ENCODE data around the gene UROC1. TPM values are rescaled to one million over a fixed set of nuclear protein-coding genes. Genes with fewer than 3 reads are reported as not detected.
A peak's percentile ranks its signal among the peaks of the same experiment; 100 is the strongest.

Gene UROC1
- total RNA-seq, 1 experiment from 2014 or later = not detected

DNA sequence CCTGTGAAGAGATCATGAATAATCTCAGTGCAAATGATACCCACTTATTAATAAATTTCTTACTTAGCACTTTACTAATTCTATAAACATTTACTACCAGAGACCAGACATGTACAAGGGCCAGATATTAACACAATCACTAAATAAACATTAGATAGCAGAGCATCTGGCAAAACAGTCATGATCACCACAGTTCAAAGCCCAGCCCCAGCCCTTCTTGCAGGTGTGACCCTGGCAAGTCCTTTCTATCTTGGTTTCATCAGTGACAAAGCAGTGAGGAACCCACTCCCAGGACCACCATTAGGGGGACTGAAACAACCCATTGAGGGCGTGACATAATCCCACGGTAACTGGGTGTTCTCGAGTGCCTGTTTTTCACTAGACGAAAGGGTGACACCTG, 53.5 kb downstream of the UROC1 start:
- CTCF ChIA-PET = interaction anchor here (1.0 kb wide), 1 partner anchor 12 kb away, joined by 3 read pairs; no protein-coding TSS in a partner anchor

GRCh38 chr3:126463521-126463920, 54.1 kb downstream of the UROC1 start:
- no TSS peak for BruUV-seq (replicated peaks)
- no peak overlapping the region for H3K4me3 Mint-ChIP-seq (ENCODE audit: unreplicated experiment)
- DNase-seq (ENCODE audit: unreplicated experiment) = no peak
- CTCF ChIA-PET = interaction anchor here (1.0 kb wide), 1 partner anchor 12 kb away, joined by 3 read pairs; no protein-coding TSS in a partner anchor
- TF ChIP-seq, protein P1, sequence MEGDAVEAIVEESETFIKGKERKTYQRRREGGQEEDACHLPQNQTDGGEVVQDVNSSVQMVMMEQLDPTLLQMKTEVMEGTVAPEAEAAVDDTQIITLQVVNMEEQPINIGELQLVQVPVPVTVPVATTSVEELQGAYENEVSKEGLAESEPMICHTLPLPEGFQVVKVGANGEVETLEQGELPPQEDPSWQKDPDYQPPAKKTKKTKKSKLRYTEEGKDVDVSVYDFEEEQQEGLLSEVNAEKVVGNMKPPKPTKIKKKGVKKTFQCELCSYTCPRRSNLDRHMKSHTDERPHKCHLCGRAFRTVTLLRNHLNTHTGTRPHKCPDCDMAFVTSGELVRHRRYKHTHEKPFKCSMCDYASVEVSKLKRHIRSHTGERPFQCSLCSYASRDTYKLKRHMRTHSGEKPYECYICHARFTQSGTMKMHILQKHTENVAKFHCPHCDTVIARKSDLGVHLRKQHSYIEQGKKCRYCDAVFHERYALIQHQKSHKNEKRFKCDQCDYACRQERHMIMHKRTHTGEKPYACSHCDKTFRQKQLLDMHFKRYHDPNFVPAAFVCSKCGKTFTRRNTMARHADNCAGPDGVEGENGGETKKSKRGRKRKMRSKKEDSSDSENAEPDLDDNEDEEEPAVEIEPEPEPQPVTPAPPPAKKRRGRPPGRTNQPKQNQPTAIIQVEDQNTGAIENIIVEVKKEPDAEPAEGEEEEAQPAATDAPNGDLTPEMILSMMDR (IDR thresholded peaks at IDR 0.05; ENCODE audit: unreplicated experiment) = no peak
- H3K27me3 Mint-ChIP-seq (ENCODE audit: insufficient read depth, unreplicated experiment) = no peaks in the 10 kb centered on the region
- H3K9me3 Mint-ChIP-seq (ENCODE audit: unreplicated experiment) = no peaks in the 10 kb centered on the region
- H3K4me1 Mint-ChIP-seq (ENCODE audit: insufficient read depth, unreplicated experiment) = no peaks in the 10 kb centered on the region
- POLR2A ChIA-PET = no interaction called here
- H3K36me3 Mint-ChIP-seq (ENCODE audit: insufficient read depth, unreplicated experiment) = peaks cover 76% of the 10 kb centered on the region
- intact Hi-C loops (cut with micrococcal nuclease) = no loop called here
- H3K27ac Mint-ChIP-seq (ENCODE audit: low read depth, unreplicated experiment) = no peak overlapping the region

More for the DNA sequence above, 53.5 kb downstream of the UROC1 start:
- Mint-ChIP-seq H3K27me3 (ENCODE audit: insufficient read depth, unreplicated experiment) (no peaks in the 10 kb centered on the region), H3K4me1 (ENCODE audit: insufficient read depth, unreplicated experiment) (peaks cover 2% of the 10 kb centered on the region), H3K27ac (ENCODE audit: low read depth, unreplicated experiment) (no peak overlapping the region), H3K9me3 (ENCODE audit: unreplicated experiment) (no peaks in the 10 kb centered on the region), H3K4me3 (ENCODE audit: unreplicated experiment) (no peak overlapping the region), H3K36me3 (ENCODE audit: insufficient read depth, unreplicated experiment) (peaks cover 79% of the 10 kb centered on the region)
- BruUV-seq (replicated peaks) = no TSS peak
- no peak for DNase-seq (ENCODE audit: unreplicated experiment)
- TF ChIP-seq, protein P1 (IDR thresholded peaks at IDR 0.05; ENCODE audit: unreplicated experiment) = no peak
- intact Hi-C loops (cut with micrococcal nuclease) = no loop called here
- POLR2A ChIA-PET = no interaction called here

- BruUV-seq (replicated peaks) = no TSS peak
- H3K36me3 Mint-ChIP-seq (ENCODE audit: insufficient read depth, unreplicated experiment) = peaks cover 80% of the 10 kb centered on the region
- CTCF ChIA-PET = interaction anchor here (0.7 kb wide), 1 partner anchor 69 kb away, joined by 3 read pairs; no protein-coding TSS in a partner anchor
- H3K27me3 Mint-ChIP-seq (ENCODE audit: insufficient read depth, unreplicated experiment) = no peaks in the 10 kb centered on the region
- TF ChIP-seq, protein P1 (IDR thresholded peaks at IDR 0.05; ENCODE audit: unreplicated experiment) = no peak
- intact Hi-C loops (cut with micrococcal nuclease) = no loop called here
- H3K27ac Mint-ChIP-seq (ENCODE audit: low read depth, unreplicated experiment) = no peak overlapping the region
- POLR2A ChIA-PET = interaction anchor here (0.6 to 1.7 kb wide), 2 partner anchors 10 to 659 kb away, joined by 3 to 4 read pairs; no protein-coding TSS in a partner anchor
- no peaks in the 10 kb centered on the region for H3K9me3 Mint-ChIP-seq (ENCODE audit: unreplicated experiment)
- DNase-seq (ENCODE audit: unreplicated experiment) = no peak
- no peaks in the 10 kb centered on the region for H3K4me1 Mint-ChIP-seq (ENCODE audit: insufficient read depth, unreplicated experiment)
- no peak overlapping the region for H3K4me3 Mint-ChIP-seq (ENCODE audit: unreplicated experiment)
These were observed 56.0 kb downstream of the UROC1 start for GRCh38 chr3:126461450-126462070.

- BruUV-seq (replicated peaks) = TSS peak; percentile 2
- intact Hi-C loops (cut with micrococcal nuclease) = no loop called here
- Mint-ChIP-seq H3K27ac (ENCODE audit: low read depth, unreplicated experiment) (no peak overlapping the region), H3K27me3 (ENCODE audit: insufficient read depth, unreplicated experiment) (no peaks in the 10 kb centered on the region), H3K9me3 (ENCODE audit: unreplicated experiment) (no peaks in the 10 kb centered on the region), H3K4me1 (ENCODE audit: insufficient read depth, unreplicated experiment) (no peaks in the 10 kb centered on the region), H3K36me3 (ENCODE audit: insufficient read depth, unreplicated experiment) (peaks cover 79% of the 10 kb centered on the region), H3K4me3 (ENCODE audit: unreplicated experiment) (no peak overlapping the region)
- no peak for DNase-seq (ENCODE audit: unreplicated experiment)
- CTCF ChIA-PET = interaction anchor here (0.5 kb wide), 2 partner anchors 15 to 222 kb away, joined by 3 read pairs; partner anchors contain the start of gene ZXDC
- POLR2A ChIA-PET = interaction anchor here (1.3 kb wide), 1 partner anchor 11 kb away, joined by 4 read pairs; no protein-coding TSS in a partner anchor
- TF ChIP-seq, protein P1 (IDR thresholded peaks at IDR 0.05; ENCODE audit: unreplicated experiment) = no peak
These were observed 57.2 kb downstream of the UROC1 start for GRCh38 chr3:126460381-126460780.
